ENCODE data around the gene EYA4.

GRCh38 chr6:133266186-133266585 is 25.0 kb downstream of the EYA4 start:
- TF ChIP-seq CTCF (IDR thresholded peaks at IDR 0.05) (no peak), POLR2AphosphoS5 (IDR thresholded peaks at IDR 0.05) (no peak), POLR2A (IDR thresholded peaks at IDR 0.05) (no peak), EP300 (IDR thresholded peaks at IDR 0.05) (no peak)
